HL-60 (cell line): Measurements from ENCODE around the gene DIAPH2.

Experiments used
- CTCF ChIP-seq: IDR thresholded peaks from one replicate; pipeline ENCODE4 v1.5.1; 2011; ENCODE audit warnings: low read length, control low read depth, inconsistent platforms; ENCODE audit not compliant: insufficient read depth
- POLR2AphosphoS5 ChIP-seq: IDR thresholded peaks from 2 replicates; pipeline ENCODE4 v1.6.1; 2012; ENCODE audit warnings: low read depth
- TF ChIP-seq, protein P1 (sequence below): IDR thresholded peaks from 2 replicates; pipeline ENCODE4 v1.6.1; 2012; ENCODE audit warnings: low read depth; ENCODE audit not compliant: insufficient replicate concordance

GRCh38 chrX:96752781-96753180 is 68.1 kb downstream of the DIAPH2 start:
- no peak for TF ChIP-seq CTCF
- no peak for TF ChIP-seq POLR2AphosphoS5
- TF ChIP-seq, protein P1, sequence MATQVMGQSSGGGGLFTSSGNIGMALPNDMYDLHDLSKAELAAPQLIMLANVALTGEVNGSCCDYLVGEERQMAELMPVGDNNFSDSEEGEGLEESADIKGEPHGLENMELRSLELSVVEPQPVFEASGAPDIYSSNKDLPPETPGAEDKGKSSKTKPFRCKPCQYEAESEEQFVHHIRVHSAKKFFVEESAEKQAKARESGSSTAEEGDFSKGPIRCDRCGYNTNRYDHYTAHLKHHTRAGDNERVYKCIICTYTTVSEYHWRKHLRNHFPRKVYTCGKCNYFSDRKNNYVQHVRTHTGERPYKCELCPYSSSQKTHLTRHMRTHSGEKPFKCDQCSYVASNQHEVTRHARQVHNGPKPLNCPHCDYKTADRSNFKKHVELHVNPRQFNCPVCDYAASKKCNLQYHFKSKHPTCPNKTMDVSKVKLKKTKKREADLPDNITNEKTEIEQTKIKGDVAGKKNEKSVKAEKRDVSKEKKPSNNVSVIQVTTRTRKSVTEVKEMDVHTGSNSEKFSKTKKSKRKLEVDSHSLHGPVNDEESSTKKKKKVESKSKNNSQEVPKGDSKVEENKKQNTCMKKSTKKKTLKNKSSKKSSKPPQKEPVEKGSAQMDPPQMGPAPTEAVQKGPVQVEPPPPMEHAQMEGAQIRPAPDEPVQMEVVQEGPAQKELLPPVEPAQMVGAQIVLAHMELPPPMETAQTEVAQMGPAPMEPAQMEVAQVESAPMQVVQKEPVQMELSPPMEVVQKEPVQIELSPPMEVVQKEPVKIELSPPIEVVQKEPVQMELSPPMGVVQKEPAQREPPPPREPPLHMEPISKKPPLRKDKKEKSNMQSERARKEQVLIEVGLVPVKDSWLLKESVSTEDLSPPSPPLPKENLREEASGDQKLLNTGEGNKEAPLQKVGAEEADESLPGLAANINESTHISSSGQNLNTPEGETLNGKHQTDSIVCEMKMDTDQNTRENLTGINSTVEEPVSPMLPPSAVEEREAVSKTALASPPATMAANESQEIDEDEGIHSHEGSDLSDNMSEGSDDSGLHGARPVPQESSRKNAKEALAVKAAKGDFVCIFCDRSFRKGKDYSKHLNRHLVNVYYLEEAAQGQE: no peak
